TTC549 (cell line): Measurements from ENCODE around the gene TMOD4.
"Not testable (repeated sequence)": the region's sequence is repeated elsewhere in the genome, so short reads cannot be mapped to it uniquely, and the experiment has no call there.

Experiments
- FAIRE-seq: peaks from 2 replicates; lab custom pipeline; 2012; peaks lifted over from hg19 to GRCh38; lab: Jason Lieb, UNC

Gene TMOD4

DNA sequence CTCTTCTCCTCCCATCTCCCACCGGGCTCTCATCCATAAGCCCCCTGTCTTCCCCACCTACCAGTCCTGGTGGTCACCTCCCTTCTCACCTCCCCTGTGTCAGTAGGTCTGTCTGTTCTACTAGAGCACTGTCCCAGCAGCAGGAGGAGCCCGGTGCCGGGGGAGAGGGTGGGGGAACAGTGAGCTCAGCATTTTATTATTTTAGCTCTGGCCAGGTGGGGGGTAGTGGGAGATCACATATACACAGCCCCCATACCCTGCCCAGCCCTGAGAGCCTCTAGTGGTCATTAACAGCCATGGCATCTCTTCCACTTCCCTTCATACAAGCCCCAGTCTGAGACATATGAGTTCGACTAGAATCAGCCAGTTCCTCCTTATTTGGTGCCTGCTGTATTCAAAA lies at the start of gene TMOD4:
TMOD4 (minus strand) TSS at position 119 of the 400 bp plus-strand sequence. CDS start 1,106 bp downstream, outside the sequence.
- FAIRE-seq, result peak; percentile 82

DNA sequence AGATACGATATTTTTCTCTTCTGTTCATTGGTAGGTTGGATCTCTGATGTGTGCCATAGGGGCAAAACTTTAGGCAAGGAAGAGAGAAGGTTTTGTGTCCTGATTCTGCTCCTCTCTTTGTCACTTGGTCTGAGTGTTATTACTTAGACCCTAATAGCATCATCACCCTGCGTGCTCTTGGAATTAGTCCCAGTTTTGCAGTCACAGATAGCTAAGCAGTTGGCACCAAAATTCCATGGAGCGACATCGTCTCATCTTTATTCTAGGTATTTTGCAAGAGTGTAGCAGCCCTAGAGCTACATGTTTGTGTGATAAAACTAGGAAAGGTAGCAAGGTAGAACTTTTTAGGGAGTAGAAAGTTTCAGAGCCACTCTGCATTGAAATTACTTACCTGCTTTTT lies 46.3 kb upstream of the TMOD4 start:
- FAIRE-seq, result no peak

- no peak for FAIRE-seq
These were observed 45.8 kb upstream of the TMOD4 start for GRCh38 chr1:151221616-151222015.

DNA sequence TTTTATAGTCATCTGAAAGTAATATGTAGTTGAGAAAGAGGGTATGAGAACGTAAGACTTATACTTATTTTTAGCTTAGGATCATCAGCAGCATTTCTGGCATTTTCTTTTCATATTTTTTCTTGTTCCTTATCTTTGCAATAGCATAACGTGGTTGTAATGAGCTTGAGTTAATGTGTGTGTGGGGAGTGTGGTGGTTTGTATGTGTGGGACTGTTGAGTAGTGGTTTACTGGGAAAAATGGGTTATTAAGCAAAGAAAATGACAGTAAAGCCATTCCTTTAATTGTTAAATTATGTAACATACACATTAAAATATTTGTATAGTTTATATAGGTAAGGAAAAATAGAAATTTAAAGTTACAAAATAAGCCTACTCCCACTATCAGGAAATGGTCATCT lies 37.8 kb upstream of the TMOD4 start:
- no peak for FAIRE-seq

DNA sequence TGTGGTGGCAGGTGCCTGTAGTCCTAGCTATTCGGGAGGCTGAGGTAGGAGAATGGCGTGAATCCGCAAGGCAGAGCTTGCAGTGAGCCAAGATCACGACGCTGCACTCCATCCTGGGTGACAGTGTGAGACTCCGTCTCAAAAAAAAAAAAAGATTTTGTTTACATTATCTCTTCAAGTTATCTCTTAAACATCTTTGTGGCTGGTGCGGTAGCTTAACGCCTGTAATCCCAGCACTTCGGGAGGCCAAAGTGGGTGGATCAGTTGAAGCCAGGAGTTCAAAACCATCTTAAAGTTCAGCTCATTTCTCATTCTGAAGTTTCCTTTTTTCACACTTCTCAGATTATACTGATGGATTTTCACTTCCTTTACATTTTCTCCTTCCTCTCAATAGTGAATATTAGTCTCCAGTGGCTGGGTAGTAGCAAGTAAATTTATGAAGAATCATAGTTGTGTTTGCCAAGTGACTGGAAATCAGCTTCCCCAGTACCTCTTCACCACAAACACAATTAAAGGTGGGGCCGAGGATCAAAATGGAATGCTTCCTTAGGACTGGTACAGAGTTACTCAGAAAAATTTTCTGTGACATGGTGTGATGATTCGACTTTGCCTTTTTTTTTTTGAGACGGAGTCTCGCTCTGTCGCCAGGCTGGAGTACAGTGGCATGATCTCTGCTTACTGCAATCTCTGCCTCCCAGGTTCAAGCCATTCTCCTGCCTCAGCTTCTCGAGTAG lies 36.4 kb upstream of the TMOD4 start:
- FAIRE-seq, result no peak

GRCh38 chr1:151210830-151211229 lies 35.0 kb upstream of the TMOD4 start:
- no peak for FAIRE-seq

- FAIRE-seq, result not testable (repeated sequence)
These were observed 29.7 kb upstream of the TMOD4 start for GRCh38 chr1:151205381-151205965.

- FAIRE-seq, result no peak
These were observed 24.2 kb upstream of the TMOD4 start for GRCh38 chr1:151199873-151200581.

GRCh38 chr1:151198254-151199127 lies 22.7 kb upstream of the TMOD4 start, which contains the start of gene PIP5K1A:
Gene PIP5K1A (plus strand): TSS chr1:151198552. CDS start chr1:151198997, 445 bp downstream.
- peak; percentile 96 for FAIRE-seq

DNA sequence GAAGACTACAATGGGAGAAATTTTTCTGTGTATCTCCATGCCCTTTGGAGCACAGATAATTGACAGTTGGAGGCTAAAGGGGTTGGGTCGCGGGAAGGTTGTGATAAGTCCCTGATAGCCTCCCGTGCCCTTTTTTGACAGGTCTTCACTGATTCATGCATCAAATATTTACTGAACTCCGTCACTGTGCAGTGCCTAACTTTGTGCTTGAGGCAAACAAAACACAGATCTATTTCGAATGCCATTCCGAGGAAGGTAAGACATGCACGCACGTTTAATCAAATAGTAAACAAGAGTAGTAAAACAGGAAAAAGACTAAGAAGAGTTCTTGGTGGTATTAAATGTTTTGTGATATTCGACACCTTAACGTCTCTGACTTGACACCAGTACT lies 22.1 kb upstream of the TMOD4 start:
- FAIRE-seq, result no peak

DNA sequence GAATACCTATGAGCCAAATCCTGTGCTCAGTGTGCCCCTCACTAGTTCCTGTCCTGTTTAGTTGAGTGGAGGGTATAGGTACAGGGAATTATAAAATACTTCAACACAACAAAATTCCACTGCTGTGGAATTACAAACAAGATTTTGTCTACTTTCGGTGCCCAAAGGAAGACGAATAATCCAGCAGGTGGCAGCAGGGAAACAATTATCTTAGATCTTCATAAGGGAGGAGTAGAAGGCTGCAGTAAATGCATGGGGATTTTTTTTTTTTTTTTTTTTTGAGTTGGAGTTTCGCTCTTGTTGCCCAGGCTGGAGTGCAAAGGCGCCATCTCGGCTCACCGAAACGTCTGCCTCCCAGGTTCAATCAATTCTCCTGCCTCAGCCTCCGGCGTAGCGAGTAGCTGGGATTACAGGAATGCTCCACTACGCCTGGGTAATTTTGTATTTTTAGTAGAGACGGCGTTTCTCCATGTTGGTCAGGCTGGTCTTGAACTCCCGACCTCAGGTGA lies 20.6 kb upstream of the TMOD4 start:
- peak; percentile 95 for FAIRE-seq

GRCh38 chr1:151194894-151195594 lies 19.3 kb upstream of the TMOD4 start:
- FAIRE-seq, result not testable (repeated sequence)

DNA sequence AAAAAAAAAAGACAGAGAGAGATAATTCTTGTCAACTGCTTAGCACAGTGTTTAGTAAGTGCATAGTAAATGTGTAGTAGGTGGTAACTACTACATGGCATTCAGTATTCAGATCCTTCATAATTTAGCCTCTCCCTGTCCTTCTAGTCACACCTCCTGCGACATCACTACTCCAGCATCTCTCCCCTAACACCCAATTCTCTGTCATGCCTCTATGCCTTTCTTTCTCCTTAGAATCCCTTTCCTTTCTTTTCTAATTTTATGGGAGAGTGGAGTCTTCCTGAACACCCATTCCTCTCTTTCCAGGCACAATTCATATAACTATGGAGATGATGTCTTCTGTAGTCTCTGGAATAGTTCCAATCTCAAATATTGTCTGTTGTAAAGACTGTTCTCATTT lies 18.1 kb upstream of the TMOD4 start:
- no peak for FAIRE-seq

- FAIRE-seq, result no peak
These were observed 17.5 kb upstream of the TMOD4 start for GRCh38 chr1:151193304-151193703.

- FAIRE-seq, result no peak
These were observed 16.3 kb upstream of the TMOD4 start for GRCh38 chr1:151192047-151192446.

DNA sequence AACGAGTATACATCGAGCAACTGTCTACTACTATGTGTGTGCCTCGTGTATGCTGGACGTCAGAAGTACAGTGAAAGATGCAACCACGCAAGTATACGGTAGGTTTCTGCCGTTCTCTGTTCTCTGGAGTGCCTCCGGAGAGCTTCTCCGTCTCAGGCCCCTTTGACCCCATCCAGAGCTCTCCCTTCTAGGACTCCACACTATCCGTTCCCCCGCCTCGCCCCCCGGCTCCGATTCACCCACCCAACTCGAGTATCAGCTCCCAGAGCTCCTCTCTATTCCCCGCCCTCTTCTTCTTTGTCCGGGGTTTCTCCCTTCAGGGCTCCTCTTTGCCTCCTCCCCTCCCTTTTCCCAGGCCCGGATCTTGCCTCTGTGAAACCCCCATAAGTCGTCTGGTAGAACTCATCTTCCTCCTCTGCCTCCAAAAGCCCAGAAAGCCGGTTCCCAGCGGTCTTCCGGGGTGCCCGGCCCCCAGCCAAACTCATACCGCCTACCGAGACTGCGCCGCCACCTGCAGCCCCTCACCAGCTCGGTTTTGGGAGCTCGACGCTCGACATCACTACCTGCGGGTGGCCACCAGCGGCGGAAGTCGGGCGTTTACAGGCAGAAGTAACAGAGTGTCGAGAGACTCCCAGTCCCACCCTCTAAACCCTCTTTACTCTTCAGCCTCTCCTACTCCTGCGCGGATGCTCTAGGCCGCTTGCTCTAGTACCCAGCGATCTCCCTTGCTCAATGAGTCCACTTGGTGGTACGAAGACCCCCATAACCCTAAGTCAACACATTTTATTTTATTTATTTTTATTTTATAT lies 14.1 kb upstream of the TMOD4 start, which contains the start of gene VPS72:
VPS72 (minus strand) TSS at position 561 of the 809 bp plus-strand sequence; CDS start at position 485, 76 bp downstream.
- FAIRE-seq, result peak; percentile 36

DNA sequence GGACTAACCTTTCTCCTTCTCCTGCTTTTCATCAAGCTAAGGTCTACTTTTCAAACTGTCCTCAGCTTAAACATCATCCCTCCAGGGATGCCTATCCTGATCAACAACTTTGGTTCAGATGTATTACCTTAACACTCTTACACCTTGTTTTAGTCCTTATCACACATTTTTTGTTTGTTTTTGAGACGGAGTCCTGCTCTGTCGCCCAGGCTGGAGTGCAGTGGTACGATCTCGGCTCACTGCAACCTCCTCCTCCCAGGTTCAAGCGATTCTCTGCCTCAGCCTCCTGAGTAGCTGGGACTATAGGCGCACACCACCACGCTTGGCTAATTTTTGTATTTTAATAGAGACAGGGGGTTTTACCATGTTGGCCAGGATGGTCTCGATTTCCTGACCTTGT lies 12.9 kb upstream of the TMOD4 start:
- FAIRE-seq, result not testable (repeated sequence)

DNA sequence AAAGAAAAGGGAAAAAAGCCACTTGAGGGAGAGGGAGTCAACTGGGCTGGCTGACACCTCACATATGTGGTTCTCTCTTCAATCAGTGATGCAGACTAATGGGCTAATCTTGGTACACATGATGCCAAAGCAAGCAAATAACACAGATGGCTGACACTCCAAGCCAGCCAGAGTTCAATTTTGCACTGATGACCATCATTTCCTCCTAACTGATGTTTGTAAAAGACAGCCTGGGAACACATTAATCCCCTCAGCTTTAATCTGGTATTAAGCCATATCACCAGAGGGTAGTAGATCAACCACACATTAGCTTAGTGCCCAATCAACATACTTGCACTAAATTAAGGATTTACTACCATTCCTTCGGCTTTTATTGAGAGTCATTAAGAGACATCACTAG lies 11.4 kb upstream of the TMOD4 start:
- FAIRE-seq, result no peak

DNA sequence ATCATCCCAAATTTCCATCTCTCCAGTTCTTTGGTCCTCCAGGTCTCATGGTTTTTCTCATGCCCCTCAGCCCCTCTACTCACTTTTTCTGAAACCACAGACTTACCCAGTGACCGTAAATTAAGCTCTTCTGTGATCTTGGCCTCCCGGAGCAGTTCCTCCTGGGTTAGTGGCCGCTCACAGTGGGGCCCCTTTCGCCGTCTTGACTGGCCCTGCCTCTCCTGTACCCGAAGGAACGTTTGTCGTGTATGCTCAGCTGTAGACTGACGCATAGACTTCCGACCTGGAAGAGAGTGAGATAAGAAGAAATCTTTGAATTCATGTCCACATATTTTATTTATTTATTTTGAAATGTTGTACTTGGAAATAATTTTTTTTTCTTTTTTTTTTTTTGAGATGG lies 8.4 kb upstream of the TMOD4 start:
- no peak for FAIRE-seq

- FAIRE-seq, result no peak
These were observed 799 bp upstream of the TMOD4 start for GRCh38 chr1:151176514-151177045.
